Brain microvascular endothelial cell (primary cell): ENCODE measurements around the gene PLA2G2A.
"Not testable (repeated sequence)": the region's sequence is repeated elsewhere in the genome, so short reads cannot be mapped to it uniquely, and the experiment has no call there.

Experiments used
- DNase-seq: peaks from one replicate; pipeline ENCODE4 v3.0.0-alpha.2; 2020
- H3K27ac ChIP-seq: fragments of 250-450 bp; sonication (Bioruptor Pico); 2 replicates; pipeline ENCODE4 v1.5.1; 2020; ENCODE audit warnings: mild to moderate bottlenecking, moderate library complexity
- H3K27me3 ChIP-seq: fragments of 250-450 bp; sonication (Bioruptor Pico); replicated peaks from 2 replicates; pipeline ENCODE4 v1.5.1; 2020; ENCODE audit warnings: mild to moderate bottlenecking
- H3K36me3 ChIP-seq: fragments of 250-450 bp; sonication (Bioruptor Pico); replicated peaks from 2 replicates; pipeline ENCODE4 v1.5.1; 2020; ENCODE audit warnings: mild to moderate bottlenecking
- H3K4me3 ChIP-seq: 2 replicates; pipeline ENCODE4 v1.5.1; 2011; ENCODE audit warnings: low read depth, mild to moderate bottlenecking, control low read depth, low read length, moderate library complexity
- CTCF ChIP-seq: IDR thresholded peaks from 2 replicates; pipeline ENCODE4 v1.5.1; 2011; ENCODE audit warnings: low read depth, mild to moderate bottlenecking, moderate library complexity, low read length, control low read depth, inconsistent platforms; ENCODE audit errors: missing control alignments
- in situ Hi-C: cut with HindIII; loops from 2 replicates; pipeline ENCODE4 v1.10.0; 2017; ENCODE audit warnings: low sequenced_read_pairs, low pct_ligation_motif_present

PLA2G2A gene

GRCh38 chr1:19987719-19988118 lies 8.3 kb upstream of the PLA2G2A start:
- H3K36me3 ChIP-seq: no peaks in the 10 kb centered on the region
- TF ChIP-seq CTCF: no peak
- H3K27me3 ChIP-seq: peaks cover 7% of the 10 kb centered on the region
- DNase-seq: no peak
- in situ Hi-C loops: no loop called here
- no peak overlapping the region for H3K4me3 ChIP-seq
- H3K27ac ChIP-seq: no peak overlapping the region

- H3K36me3 ChIP-seq, H3K4me3 ChIP-seq, in situ Hi-C loops, DNase-seq, H3K27ac ChIP-seq, H3K27me3 ChIP-seq: not testable (repeated sequence)
These were observed 5.1 kb upstream of the PLA2G2A start for GRCh38 chr1:19984409-19985016.

- in situ Hi-C loops: no loop called here
- no peaks in the 10 kb centered on the region for H3K36me3 ChIP-seq
- H3K27me3 ChIP-seq: peaks cover 3% of the 10 kb centered on the region
- H3K27ac ChIP-seq: no peak overlapping the region
- no peak for DNase-seq
- no peak for TF ChIP-seq CTCF
- no peak overlapping the region for H3K4me3 ChIP-seq
These were observed 2.3 kb upstream of the PLA2G2A start for GRCh38 chr1:19981507-19982312.

GRCh38 chr1:19981170-19981506 lies 1.7 kb upstream of the PLA2G2A start:
- Histone ChIP-seq H3K4me3 (no peak overlapping the region), H3K27me3 (peaks cover 3% of the 10 kb centered on the region), H3K27ac (no peak overlapping the region), H3K36me3 (no peaks in the 10 kb centered on the region)
- in situ Hi-C loops: no loop called here
- DNase-seq: no peak
- no peak for TF ChIP-seq CTCF

- Histone ChIP-seq H3K36me3 (no peaks in the 10 kb centered on the region), H3K27ac (no peak overlapping the region), H3K27me3 (peaks cover 3% of the 10 kb centered on the region), H3K4me3 (no peak overlapping the region)
- in situ Hi-C loops: no loop called here
- DNase-seq: no peak
- TF ChIP-seq CTCF: no peak
These were observed 896 bp upstream of the PLA2G2A start for GRCh38 chr1:19980314-19980713.

GRCh38 chr1:19978143-19978542 lies 1.3 kb downstream of the PLA2G2A start:
- peaks cover 3% of the 10 kb centered on the region for H3K27me3 ChIP-seq
- in situ Hi-C loops: no loop called here

More at GRCh38 chr1:19978143-19978542, 1.3 kb downstream of the PLA2G2A start:
- no peak for DNase-seq
- no peak for TF ChIP-seq CTCF
- Histone ChIP-seq H3K36me3 (no peaks in the 10 kb centered on the region), H3K4me3 (no peak overlapping the region), H3K27ac (no peak overlapping the region)
